Suprapubic skin (tissue), 4 donors: Measurements from ENCODE around the gene COA8. TPM values are rescaled to one million over a fixed set of nuclear protein-coding genes. Genes with fewer than 3 reads are reported as not detected.

Source experiments
- DNase-seq, 2 donors: peaks; one replicate each; pipeline ENCODE4 v3.0.0-alpha.2; 2019; ENCODE audit warnings: low spot score in 2 of 2
- H3K27ac ChIP-seq: fragments of 200-600 bp; sonication (generic); one replicate; pipeline ENCODE4 v1.5.1; 2019
- H3K27me3 ChIP-seq: fragments of 200-600 bp; sonication (generic); one replicate; pipeline ENCODE4 v1.5.1; 2019
- H3K36me3 ChIP-seq: fragments of 200-600 bp; sonication (generic); one replicate; pipeline ENCODE4 v1.5.1; 2019
- H3K4me1 ChIP-seq: fragments of 200-600 bp; sonication (generic); one replicate; pipeline ENCODE4 v1.5.1; 2019
- H3K4me3 ChIP-seq: fragments of 200-600 bp; sonication (generic); one replicate; pipeline ENCODE4 v1.5.1; 2019; ENCODE audit warnings: mild to moderate bottlenecking
- H3K9me3 ChIP-seq: fragments of 200-600 bp; sonication (generic); one replicate; pipeline ENCODE4 v1.5.1; 2019
- CTCF ChIP-seq, 2 donors: fragments of 200-600 bp in 1 of 2; fragments of 450-650 bp in 1 of 2; sonication (generic) in 1 of 2; IDR thresholded peaks; one replicate each; pipeline ENCODE4 v1.5.1; 2016 to 2019; ENCODE audit warnings: antibody characterized with exemption in 2 of 2, mild to moderate bottlenecking in 1 of 2, moderate library complexity in 1 of 2
- EP300 ChIP-seq: sonication (generic); formaldehyde crosslinking; IDR thresholded peaks from one replicate; pipeline ENCODE4 v1.6.1; 2017; ENCODE audit warnings: antibody characterized with exemption
- POLR2A ChIP-seq, 2 donors: fragments of 450-650 bp; IDR thresholded peaks; one replicate each; pipeline ENCODE4 v1.6.1; 2017; ENCODE audit warnings: antibody characterized with exemption in 2 of 2, mild to moderate bottlenecking in 2 of 2, moderate library complexity in 2 of 2
- POLR2AphosphoS5 ChIP-seq, 3 donors: sonication (generic); formaldehyde crosslinking; IDR thresholded peaks; one replicate each; pipeline ENCODE4 v1.6.1; 2017; ENCODE audit warnings: antibody characterized with exemption in 3 of 3
- WGBS: methylation state at CpG from one replicate; pipeline ENCODE4 v1.1.5; 2018; 5-methylcytosine and 5-hydroxymethylcytosine counted together
- total RNA-seq, 4 donors: library from RNA; depleted of rRNA; stranded (reverse); fragments of >200 nt; gene quantifications; one replicate each; pipeline ENCODE4 v1.1.0, GENCODE V29; 2016

Gene COA8
- total RNA-seq, 4 donors from 2014 or later, result 17.1 to 30.3 (median 21.9) TPM

- peak in 1 of 2 donors; percentile 68 for DNase-seq
- peaks cover 9% of the 10 kb centered on the region for H3K36me3 ChIP-seq
- no peaks in the 10 kb centered on the region for H3K9me3 ChIP-seq
- 76% methylated on average over 14 of the region's 14 CpGs for WGBS
- peaks cover 59% of the 10 kb centered on the region for H3K4me1 ChIP-seq
- H3K4me3 ChIP-seq, result peak overlapping the region; percentile 75
- H3K27me3 ChIP-seq, result no peaks in the 10 kb centered on the region
- TF ChIP-seq EP300, result no peak
- TF ChIP-seq POLR2AphosphoS5 (IDR thresholded peaks at IDR 0.05), result no peak
- TF ChIP-seq CTCF (IDR thresholded peaks at IDR 0.05), result no peak
- TF ChIP-seq POLR2A (IDR thresholded peaks at IDR 0.05), result no peak
- H3K27ac ChIP-seq, result peak overlapping the region; percentile 92
These were observed 35.2 kb upstream of the COA8 start for GRCh38 chr14:103527408-103528145.

- H3K4me1 ChIP-seq, result peaks cover 53% of the 10 kb centered on the region
- H3K9me3 ChIP-seq, result no peaks in the 10 kb centered on the region
- WGBS, result 36% methylated on average over 6 of the region's 10 CpGs
- TF ChIP-seq EP300, result no peak
- no peak for TF ChIP-seq POLR2AphosphoS5 (IDR thresholded peaks at IDR 0.05)
- no peak for TF ChIP-seq POLR2A (IDR thresholded peaks at IDR 0.05)
- TF ChIP-seq CTCF (IDR thresholded peaks at IDR 0.05), result no peak
- peak in 1 of 2 donors; percentile 66 for DNase-seq
- H3K27ac ChIP-seq, result peak overlapping the region; percentile 92
- H3K36me3 ChIP-seq, result peaks cover 15% of the 10 kb centered on the region
- H3K4me3 ChIP-seq, result peak overlapping the region; percentile 75
- no peaks in the 10 kb centered on the region for H3K27me3 ChIP-seq
These were observed 34.6 kb upstream of the COA8 start for GRCh38 chr14:103528146-103528586.

GRCh38 chr14:103528587-103529382 lies 34.0 kb upstream of the COA8 start, which contains the start of gene TRMT61A:
TSS of gene TRMT61A (plus strand) at chr14:103529196. CDS start at chr14:103529979, 783 bp downstream.
- no peak for TF ChIP-seq POLR2A (IDR thresholded peaks at IDR 0.05)
- TF ChIP-seq EP300, result peak; percentile 40
- Histone ChIP-seq H3K9me3 (no peaks in the 10 kb centered on the region), H3K27ac (peak within 1 kb of the TSS; percentile 92), H3K4me1 (peaks cover 49% of the 10 kb centered on the region), H3K4me3 (peak within 1 kb of the TSS; percentile 75), H3K36me3 (peaks cover 21% of the 10 kb centered on the region), H3K27me3 (no peaks in the 10 kb centered on the region)
- 11% methylated on average over 4 of the region's 70 CpGs for WGBS
- peak; percentile 93 to 94 for DNase-seq

- peaks cover 49% of the 10 kb centered on the region for H3K4me1 ChIP-seq
- peaks cover 30% of the 10 kb centered on the region for H3K36me3 ChIP-seq
- peak in 1 of 2 donors; percentile 77 for DNase-seq
- H3K4me3 ChIP-seq, result peak overlapping the region; percentile 75
- no peaks in the 10 kb centered on the region for H3K9me3 ChIP-seq
- H3K27ac ChIP-seq, result peak overlapping the region; percentile 92
- no peak for TF ChIP-seq EP300
- TF ChIP-seq POLR2AphosphoS5 (IDR thresholded peaks at IDR 0.05), result no peak
- no peak for TF ChIP-seq CTCF (IDR thresholded peaks at IDR 0.05)
- TF ChIP-seq POLR2A (IDR thresholded peaks at IDR 0.05), result no peak
- WGBS, result 49% methylated on average over 24 of the region's 42 CpGs
- no peaks in the 10 kb centered on the region for H3K27me3 ChIP-seq
These were observed 33.1 kb upstream of the COA8 start for GRCh38 chr14:103529383-103530365.

GRCh38 chr14:103530390-103530789 lies 32.4 kb upstream of the COA8 start:
- peaks cover 37% of the 10 kb centered on the region for H3K36me3 ChIP-seq
- H3K27me3 ChIP-seq, result no peaks in the 10 kb centered on the region
- peaks cover 49% of the 10 kb centered on the region for H3K4me1 ChIP-seq
- H3K9me3 ChIP-seq, result no peaks in the 10 kb centered on the region
- WGBS, result 68% methylated on average over 5 of the region's 7 CpGs
- TF ChIP-seq EP300 (no peak), POLR2AphosphoS5 (IDR thresholded peaks at IDR 0.05) (no peak), POLR2A (IDR thresholded peaks at IDR 0.05) (no peak), CTCF (IDR thresholded peaks at IDR 0.05) (no peak)
- DNase-seq, result no peak
- H3K27ac ChIP-seq, result no peak overlapping the region
- H3K4me3 ChIP-seq, result peak overlapping the region; percentile 75
